GM18868 (cell line): Measurements from ENCODE around the gene TEX26.
"Not testable (repeated sequence)": the region's sequence is repeated elsewhere in the genome, so short reads cannot be mapped to it uniquely, and the experiment has no call there.

Experiments used
- ATAC-seq: cut with Tn5 transposase; IDR thresholded peaks from one replicate; pipeline ENCODE4 v1.9.1; 2021; ENCODE audit warnings: mild to moderate bottlenecking, moderate library complexity; ENCODE audit not compliant: unreplicated experiment

TEX26 gene

DNA sequence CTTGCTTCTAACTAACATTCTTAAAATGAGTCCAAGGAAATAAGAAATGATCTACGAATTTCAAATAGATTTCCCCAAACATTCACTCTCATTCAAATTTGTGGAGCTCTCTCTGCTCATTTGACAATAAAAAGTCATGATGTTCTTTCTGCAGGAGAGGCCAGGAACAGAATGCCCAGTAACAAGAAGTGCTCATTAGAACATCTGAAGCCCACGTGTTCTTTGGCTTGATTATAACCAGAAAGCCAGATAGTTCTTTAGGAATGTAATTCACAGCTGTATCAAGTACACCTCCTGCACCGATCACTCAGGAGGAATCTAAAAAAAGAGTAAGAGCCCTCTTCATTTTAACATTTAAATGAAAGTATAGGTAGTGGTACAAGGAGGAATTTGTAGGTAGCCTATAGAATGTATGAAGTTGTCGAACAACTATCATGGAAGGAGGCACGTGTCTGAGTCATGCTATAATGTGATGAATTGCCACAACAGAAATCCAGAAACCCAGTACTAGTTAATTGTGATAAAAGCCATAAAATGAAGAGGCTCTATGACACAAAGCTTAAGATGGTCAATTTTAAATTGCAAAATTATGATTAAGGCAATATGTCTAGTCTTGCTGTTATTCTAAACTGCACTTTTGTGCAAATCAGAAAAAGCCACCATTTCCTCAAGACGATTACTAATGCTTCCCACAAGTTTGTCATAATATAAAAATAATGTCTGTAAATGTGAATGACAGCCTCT is 13.6 kb upstream of the TEX26 start:
- no peak for ATAC-seq

GRCh38 chr13:30920162-30920909 is 12.1 kb upstream of the TEX26 start:
- ATAC-seq: no peak

GRCh38 chr13:30923418-30923817 is 9.0 kb upstream of the TEX26 start:
- no peak for ATAC-seq

DNA sequence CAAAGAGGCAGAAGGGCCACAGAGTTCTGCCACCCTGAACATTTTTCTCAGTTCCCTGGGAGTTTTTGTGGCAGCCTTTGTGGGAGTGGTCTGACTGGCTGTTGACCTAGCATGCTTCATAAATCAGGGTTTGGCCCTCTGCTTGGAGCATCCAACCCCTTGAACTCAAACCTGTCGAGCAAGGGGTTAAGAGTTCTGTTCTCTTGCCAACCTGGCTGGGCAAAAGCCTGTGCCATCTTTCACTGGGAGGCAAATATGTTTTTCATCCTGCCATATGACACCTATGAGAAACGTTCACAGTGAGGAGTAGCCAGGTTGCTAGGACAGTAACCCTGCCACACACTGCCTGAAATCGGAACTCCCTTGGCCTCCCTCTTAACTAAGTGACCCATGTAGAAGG is 7.7 kb upstream of the TEX26 start:
- no peak for ATAC-seq

GRCh38 chr13:30925429-30925828 is 7.0 kb upstream of the TEX26 start:
- ATAC-seq: no peak

GRCh38 chr13:30926781-30927180 is 5.7 kb upstream of the TEX26 start:
- no peak for ATAC-seq

GRCh38 chr13:30927188-30927587 is 5.3 kb upstream of the TEX26 start:
- not testable (repeated sequence) for ATAC-seq

GRCh38 chr13:30927595-30927994 is 4.9 kb upstream of the TEX26 start:
- ATAC-seq: no peak

DNA sequence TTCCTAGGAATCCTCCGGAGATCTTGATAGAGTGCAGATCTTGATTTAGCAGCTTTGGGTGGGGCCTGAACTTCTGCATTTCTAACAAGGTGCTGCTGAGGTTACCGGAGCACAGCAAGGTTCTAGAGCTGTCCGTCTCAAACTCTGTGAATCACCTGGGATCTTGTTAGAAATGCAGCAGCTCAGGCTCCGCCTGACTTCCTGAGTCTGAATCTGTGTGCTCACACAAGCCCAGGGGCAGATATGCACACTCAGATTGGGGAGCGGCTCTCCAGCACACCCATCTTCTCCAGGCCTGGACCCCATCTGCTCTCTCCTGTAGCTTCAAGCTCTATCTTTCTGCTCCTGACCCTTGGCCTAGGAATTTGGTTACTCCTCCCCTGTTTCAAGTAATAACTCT is 3.5 kb upstream of the TEX26 start:
- no peak for ATAC-seq

DNA sequence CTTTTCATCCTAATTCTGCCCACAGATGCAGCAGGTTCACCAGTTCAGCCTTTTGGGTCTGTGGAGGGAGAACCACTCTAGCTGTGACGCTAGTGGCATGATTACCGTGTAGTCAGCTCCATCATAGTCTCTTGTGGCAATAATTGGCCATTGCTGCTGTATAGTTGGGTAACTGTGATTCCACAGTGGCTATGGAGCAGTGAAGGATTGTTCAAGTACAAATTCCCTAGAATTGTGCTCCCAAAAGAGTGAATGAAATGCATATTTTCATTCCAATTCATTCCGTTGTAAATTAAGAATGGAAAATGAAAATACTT is 856 bp downstream of the TEX26 start:
- no peak for ATAC-seq

DNA sequence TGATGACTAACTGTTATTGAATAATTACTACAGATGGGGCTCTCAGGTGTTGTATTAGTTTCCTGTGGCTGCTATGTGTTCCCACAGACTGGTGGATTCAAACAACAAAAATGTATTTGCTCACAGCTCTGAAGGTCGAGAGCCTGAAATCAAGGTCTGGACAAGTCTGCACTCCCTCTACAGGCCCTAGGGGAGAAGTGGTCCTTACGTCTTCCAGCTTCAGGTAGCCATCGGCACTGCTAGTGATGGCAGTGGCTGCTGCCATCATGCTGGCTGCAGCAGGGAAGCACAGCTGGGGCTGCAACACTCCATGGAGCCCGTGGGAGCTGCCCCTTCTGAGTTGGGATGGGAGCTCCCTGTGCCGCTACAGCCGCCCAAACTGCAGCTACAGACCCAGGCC is 1.9 kb downstream of the TEX26 start:
- ATAC-seq: no peak

GRCh38 chr13:30934803-30935202 is 2.3 kb downstream of the TEX26 start:
- no peak for ATAC-seq

DNA sequence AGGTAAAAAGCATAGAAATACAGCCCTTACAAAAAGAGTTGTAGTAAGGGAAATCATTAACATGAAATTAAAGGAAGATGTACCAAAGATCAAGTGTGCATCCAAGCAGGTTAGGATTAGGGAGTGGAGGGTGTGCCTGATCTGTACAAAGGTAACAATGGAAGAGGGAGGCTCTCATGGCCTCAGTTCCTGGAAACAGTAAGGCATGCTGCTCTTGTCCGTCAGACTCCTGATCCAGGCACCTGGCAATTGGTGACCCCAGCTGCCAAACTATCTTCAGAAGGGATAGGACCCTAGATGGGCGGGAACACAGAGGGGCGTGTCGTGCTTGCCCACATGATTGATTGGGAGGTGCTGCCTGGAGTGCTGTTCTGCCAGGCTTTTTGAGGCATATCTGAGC is 4.5 kb downstream of the TEX26 start:
- ATAC-seq: no peak

DNA sequence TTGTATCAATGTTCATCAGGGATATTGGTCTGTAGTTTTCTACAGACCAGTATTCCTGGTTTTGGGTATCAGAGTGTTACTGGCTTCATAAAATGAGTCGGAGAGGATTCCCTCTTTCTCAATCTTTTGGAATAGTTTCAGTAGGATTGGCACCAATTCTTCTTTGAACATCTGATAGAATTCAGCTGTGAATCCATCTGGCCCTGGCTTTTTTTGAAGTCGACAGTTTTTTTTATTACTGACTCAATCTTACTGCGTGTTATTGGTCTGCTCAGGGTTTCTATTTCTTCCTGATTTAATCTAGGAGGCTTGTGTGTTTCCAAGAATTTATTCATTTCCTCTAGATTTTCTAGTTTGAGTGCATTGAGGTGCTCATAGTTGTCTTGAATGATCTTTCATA is 11.4 kb downstream of the TEX26 start:
- no peak for ATAC-seq

GRCh38 chr13:30957258-30957943 is 24.9 kb downstream of the TEX26 start:
- no peak for ATAC-seq

GRCh38 chr13:30959678-30960077 is 27.2 kb downstream of the TEX26 start:
- no peak for ATAC-seq

GRCh38 chr13:30963791-30964190 is 31.3 kb downstream of the TEX26 start:
- ATAC-seq: no peak

DNA sequence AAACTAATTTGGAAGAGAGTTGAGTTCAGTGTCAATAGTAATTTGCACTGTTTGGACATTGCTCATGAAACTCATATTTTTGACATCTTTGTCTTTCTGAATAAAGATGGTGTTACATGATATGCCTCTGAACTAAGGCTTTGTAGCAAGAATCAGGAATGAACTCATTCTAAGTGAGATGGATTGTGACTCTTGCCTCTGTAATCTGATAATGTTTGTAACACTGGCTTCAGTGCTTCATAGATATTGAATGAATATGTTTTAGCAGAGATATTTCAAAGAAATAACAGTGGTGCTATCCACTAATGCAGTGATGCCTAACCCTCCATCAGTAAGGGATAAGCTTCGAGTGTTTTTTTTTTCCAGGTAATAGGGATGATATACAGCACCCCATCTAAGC is 32.9 kb downstream of the TEX26 start:
- no peak for ATAC-seq

GRCh38 chr13:30966101-30966500 is 33.6 kb downstream of the TEX26 start:
- no peak for ATAC-seq

DNA sequence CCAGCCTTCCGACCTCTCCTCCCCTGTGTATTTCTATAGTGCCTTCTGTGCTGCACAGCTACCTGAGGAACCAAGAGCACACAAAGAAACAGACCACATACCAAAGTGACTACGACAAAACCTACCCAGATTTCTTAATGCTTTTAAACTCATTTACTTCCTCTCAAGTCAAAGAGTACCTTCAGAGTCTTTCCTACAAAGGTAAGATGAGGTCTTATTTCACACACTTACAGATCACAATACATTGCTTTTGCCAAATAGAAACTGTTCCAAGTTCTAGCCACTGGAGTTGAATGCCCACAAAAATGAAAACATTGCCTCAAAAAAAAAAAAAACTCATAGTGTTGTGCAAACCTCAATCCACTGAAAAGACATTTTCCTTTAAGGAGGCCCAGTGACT is 36.4 kb downstream of the TEX26 start:
- no peak for ATAC-seq

GRCh38 chr13:30971575-30971974 is 39.1 kb downstream of the TEX26 start:
- no peak for ATAC-seq

GRCh38 chr13:30972888-30973377 is 40.5 kb downstream of the TEX26 start:
- ATAC-seq: no peak
